ENCODE data around the gene EPHA4.

GRCh38 chr2:221465776-221466175 is 106.3 kb downstream of the EPHA4 start:
- TF ChIP-seq POLR2AphosphoS5 (IDR thresholded peaks at IDR 0.05; ENCODE audit: low read depth, low read length) (no peak), POLR2A (IDR thresholded peaks at IDR 0.05; ENCODE audit: low read depth, low read length) (no peak)
